A172 (cell line): Measurements from ENCODE around the gene GADD45B. TPM values are rescaled to one million over a fixed set of nuclear protein-coding genes. Genes with fewer than 3 reads are reported as not detected.

ENCODE experiments used
- DNase-seq: peaks from one replicate; pipeline ENCODE4 v3.0.0-alpha.2; 2015; ENCODE audit warnings: low spot score
- total RNA-seq: library from RNA; depleted of rRNA; stranded (reverse); fragments of >200 nt; shearing (Covaris generic); gene quantifications from 2 replicates; pipeline ENCODE4 v1.2.3, GENCODE V29; 2014; rRNA removed

The GADD45B gene, protein sequence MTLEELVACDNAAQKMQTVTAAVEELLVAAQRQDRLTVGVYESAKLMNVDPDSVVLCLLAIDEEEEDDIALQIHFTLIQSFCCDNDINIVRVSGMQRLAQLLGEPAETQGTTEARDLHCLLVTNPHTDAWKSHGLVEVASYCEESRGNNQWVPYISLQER
- total RNA-seq = 92.7 and 97.6 TPM in 2 replicates

DNA sequence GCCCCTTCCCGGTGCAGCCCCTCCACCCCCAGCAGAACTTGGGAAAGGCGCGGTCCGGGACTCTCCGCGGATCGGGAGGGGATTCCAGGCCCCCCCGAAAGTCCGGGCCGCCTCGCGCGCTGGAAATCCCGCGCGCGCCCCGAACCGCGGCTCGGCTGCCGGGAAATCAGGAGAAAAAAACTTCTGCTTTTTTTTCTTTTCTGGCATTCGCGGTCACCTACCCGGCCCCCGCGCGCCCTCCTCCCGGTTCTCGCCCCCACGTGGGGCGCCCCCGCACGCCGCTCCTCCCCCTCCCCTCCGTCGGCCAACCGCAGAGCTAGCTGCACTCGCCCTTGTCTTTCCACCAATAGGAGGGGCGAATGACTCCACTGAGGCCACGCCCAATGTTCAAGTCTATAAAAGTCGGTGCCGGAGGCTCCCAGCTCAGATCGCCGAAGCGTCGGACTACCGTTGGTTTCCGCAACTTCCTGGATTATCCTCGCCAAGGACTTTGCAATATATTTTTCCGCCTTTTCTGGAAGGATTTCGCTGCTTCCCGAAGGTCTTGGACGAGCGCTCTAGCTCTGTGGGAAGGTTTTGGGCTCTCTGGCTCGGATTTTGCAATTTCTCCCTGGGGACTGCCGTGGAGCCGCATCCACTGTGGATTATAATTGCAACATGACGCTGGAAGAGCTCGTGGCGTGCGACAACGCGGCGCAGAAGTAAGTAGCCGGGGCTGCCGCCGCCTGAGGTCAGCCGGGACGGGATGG is at the start of gene GADD45B:
Gene GADD45B (plus strand): TSS at position 426 of the 749 bp plus-strand sequence. CDS start 232 bp downstream, at position 658.
- peak; percentile 98 for DNase-seq

DNA sequence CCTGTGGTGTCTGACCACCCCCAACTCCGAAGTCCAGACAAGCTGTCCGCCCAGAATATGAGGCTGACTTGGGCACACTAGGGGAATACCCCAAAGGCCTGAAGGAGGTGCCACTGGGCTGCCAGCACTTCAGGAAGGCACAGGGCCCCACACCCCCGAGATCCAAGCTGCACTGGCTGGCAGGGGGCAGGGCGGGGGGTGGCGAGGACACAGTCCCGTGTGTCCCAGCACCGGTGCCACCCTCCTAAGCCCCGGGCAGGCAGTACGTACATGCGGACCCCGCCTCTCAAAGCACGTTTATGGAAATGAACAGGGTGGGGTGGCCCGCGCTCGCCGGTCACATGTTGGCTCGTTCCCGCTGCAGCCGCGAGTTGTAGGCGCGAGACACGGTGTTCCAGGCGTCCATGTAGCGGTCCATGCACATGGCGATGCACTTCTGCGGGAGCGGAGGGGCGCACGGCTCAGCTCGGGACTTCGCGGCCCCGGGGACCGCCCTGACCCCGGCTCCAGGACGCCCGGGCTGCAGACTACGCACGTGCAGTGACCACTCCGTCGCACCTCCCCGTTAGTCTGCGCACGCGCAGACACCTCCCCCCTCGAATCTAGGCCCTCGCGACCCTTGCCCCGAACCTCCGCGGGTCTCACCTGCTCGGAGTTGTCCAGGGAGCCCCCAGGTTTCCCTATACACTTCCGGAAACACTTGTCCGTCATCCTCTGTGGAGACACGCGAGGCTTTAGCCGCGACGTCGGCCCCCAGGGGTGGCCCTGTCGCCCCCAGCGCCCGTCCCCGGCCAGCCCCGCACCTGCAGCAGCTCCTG is 49.1 kb upstream of the GADD45B start:
- DNase-seq = peak; percentile 47

DNA sequence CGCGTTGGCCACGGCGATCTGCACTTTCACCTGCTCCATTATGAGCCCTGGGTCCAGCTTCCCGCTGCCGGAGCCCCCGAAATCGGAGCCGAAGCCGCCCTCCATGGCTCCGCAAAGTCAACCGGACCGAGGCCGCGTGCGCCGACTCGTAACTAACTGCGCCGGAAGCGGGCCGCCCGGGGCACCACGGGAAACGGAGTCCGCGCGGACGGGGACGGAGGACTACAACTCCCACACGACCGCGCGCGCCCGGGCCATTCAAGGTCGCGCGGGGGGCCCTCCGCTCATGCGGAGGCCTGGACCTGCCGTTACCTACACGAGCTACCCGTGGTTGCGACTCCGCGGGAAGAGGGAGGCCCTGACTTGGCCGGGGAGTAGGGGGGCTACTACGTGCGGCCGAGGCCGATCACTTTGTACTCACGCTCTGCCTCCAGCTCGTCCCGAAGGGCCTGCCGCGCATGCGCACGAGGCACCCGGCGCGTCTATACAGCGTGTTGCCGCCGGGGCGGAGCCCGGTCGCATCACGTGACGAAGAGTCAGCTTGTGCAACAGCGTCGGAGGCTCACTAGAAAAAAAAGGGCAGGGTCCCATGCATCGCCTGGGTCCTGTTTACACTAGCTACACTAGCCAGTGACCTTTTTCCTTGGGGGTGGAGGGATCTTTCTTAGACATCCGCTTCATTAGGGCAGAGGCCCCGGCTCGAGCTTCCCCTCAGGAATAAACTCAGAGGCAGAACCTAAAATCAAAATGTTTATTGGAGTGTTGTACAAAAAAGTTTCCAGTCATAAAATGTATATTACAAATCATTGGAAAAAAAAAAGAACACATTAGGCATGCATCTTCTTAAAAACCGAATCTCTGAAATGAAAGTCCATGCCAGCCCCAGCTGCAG is 48.3 kb upstream of the GADD45B start, which contains the start of gene TIMM13:
Gene TIMM13 (minus strand): TSS at position 158 of the 892 bp plus-strand sequence. CDS start 53 bp downstream, at position 105.
- peak; percentile 94 for DNase-seq

DNA sequence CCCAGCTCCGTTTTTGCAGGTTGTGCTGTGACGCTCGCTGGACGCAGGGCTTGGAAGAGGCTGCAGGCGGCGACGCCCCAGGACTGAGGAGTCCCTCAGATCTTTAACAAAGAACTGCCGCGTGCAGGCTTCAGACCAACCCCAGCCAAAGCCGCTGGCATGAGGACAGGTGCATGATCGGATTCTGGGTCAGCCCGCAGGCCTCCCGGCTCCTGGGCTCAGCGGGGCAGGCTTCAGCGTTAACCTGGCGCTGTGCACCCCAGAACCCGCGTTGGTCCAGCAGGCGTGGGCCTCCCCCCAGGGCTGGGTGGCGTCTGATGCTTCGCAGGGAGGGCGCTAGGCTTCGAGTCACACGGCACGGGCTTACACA is 47.6 kb upstream of the GADD45B start:
- DNase-seq = no peak

DNA sequence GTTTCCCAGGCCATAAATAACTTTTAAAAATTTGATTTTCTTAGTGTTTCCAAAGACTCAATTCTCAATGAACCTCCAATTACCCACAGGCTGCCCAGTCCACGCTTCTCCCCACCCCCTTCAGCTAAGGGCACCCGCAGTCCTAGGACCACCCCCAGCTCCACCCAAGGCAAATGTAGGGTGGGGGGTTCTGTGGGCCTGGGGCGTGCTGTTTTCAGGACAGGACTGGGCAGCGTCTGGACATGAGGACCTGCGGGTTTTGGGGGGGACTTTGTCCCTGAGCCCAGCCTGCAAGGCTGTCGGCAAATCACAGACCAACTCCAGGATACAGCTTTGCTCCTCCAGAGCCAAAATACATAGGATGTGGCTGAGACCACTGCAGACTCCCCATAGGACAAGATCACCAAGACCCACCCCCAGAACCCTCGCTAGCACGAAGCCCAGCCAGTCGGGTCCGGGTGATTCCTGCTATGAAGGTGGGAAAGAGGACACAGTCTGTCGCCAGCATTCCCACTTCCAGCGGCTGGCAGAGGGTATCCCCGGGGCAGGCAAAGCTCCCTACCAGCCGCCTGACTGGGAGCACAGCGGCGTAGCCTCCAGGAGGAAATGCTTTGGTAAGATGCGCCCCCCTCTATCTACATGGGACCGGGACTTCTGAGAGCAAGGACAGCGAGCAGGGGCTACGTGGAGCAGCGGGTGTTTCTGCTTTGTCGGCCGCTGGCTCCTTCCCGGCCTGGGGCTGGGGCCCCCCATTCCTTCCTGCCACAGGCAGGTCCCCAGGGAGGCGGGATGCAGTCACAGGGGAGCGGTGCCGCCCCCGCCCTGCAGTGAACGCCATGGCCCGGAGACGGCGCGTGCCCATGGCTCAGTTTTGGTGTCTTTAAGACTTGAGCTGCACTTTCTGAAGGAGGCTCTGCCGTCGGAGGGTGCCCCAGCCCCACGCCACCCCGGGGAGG is 46.9 kb upstream of the GADD45B start:
- DNase-seq = no peak

DNA sequence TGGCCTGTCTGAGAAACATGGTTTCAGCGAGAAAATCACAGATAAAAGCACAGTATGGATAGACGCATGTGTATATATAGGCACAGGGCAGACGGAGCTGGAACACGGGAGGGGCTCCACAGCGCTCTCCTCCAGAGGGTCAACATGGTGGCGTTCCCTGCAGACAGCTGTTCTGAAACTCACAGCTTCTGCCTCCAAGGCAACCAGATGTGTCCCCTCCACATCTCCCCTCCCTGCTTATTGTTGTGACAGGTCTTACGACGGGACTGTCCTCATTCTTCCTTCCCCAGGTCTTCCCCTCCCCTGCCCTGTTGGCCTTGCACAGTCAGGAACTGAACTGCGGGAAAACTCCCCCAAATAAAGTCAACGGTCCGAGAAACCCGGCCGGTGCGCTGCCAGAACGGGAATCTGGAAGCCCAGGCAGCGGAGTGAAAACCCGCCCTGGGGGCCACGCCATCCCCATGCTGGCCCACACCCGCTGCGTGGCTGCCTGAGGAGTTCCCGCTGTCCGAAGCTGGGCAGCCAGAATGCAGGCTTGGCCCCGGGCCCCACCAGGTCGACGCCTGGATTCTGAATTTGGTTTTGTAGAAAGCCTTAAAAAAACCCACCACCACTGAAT is 45.9 kb upstream of the GADD45B start:
- no peak for DNase-seq

DNA sequence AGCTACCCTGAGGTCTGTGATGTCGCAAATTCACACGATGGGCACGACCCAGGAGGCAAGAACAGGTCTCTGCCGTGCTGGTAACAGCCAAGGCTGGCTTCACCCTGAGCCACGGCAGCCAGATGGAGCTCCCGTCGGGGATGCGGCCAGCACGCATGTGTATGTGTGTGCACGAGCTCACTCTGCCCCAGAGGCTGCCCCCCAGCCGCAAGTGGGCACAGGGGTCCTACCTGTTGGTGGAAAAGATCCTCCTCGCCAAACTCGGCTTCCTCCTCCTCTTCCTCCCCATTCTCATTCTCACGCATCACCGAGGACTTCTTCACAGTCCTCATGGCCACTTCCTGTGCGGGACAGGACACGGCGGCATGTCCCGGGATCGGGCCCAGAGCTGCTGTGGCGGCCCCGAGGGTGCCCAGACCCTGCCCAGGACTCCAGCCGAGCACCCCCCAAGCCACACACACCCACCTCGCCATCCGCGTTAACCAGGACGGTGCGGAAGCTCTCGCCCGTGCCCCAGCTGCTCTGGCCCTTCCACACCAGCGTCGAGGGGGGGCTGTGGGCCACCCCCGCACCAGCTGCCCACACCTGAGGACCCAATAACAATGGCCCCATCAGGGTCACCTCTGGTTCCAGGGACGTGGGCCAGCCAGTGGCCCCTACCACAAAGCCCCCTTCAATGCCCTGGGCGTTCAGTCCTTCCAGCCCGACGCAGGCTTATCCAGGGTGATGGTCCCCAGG is 44.4 kb upstream of the GADD45B start:
- no peak for DNase-seq

DNA sequence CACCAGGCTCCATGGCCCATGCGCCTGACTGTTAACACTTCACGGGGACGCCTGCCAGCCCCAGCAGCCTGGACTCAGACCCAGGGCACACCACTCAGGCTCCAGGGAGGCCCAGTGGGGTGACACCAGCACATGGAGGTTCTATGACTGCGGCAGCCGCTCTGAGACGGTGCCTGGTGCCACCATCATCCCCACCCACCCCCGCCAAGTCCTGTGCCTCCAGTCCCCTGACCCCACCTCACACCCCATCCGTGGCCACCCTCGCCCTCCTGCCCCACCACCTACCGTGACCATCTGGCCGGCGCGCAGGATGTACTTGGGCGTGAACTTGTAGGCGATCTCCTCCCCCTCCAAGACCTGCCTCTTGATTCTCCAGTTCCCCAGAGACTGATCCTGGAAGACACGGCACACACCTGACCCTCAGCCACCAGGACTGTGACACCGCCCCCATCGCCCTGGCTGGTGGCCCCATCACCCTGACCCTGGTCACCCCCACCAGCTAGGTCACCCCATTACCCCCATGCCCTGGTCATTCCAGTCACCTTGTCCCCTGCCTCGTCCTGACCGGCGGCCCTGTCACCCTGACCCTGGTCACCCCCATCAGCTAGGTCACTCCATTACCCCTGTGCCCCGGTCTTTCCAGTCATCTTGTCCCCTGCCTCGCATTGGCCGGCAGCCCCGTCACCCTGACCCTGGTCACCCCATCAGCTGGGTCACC is 43.6 kb upstream of the GADD45B start:
- DNase-seq = no peak

DNA sequence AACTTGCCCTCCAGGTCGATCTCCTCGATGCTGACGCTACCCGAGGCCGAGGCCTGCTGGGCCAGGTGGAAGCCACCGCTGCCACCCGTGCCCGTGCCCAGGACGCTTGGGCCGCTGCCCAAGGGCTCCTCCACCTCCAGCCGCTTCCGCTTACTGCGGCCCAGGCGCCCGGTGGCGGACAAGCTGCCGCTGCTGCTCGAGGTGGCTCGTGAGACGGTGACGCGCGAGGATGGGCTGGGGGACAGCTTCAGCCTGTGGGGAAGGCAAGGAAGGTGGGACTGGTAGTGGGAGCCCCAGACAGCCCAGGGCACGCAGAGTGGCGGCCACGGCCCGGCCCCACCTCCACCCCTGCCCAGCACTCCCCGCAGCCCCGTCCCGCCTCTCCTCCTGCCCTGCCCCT is 42.1 kb upstream of the GADD45B start:
- no peak for DNase-seq

DNA sequence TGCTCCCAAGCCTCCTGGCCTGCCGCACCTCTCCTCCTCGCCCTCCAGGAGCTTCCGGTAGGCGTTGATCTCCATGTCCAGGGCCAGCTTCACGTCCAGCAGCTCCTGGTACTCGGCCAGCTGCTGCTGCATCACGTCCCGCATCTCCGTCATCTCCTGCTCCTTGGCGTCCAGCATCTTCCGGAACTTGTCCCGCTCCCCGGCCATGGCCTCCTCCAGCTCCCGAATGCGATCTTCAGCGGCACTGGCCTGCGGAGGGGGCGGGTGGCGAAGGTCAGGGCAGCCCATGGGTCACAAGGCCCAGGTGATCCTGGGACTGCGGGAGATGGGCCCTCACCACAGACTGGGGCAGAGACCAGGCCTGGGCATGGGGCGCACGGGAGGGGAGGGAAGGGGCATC is 41.7 kb upstream of the GADD45B start:
- DNase-seq = no peak

DNA sequence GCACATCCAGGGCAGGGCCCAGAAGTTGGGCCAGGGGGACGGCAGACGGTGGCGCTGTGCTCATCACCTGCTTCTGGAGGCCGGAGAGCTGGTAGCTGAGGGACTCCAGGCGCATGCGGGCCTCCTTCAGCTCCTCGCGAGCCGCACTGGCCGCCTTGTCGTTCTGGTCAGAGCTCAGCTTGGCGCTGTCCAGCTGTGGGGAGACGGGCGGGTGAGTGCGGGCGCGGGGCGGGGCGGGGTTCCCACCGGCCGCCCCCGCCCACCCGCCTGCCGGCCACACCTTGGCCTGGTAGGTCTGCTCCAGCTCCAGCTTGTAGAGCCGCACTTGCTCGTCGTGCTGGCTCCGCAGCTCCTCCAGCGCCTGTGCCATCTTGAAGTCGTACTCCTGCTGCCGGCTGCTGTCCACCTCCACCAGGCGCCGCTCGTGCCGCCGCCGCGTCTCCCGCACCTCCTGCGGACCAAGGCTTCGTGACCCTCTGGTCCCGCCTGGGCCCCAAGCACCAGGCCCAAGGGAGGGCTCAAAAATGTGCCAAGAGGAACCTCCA is 41.1 kb upstream of the GADD45B start:
- DNase-seq = no peak

DNA sequence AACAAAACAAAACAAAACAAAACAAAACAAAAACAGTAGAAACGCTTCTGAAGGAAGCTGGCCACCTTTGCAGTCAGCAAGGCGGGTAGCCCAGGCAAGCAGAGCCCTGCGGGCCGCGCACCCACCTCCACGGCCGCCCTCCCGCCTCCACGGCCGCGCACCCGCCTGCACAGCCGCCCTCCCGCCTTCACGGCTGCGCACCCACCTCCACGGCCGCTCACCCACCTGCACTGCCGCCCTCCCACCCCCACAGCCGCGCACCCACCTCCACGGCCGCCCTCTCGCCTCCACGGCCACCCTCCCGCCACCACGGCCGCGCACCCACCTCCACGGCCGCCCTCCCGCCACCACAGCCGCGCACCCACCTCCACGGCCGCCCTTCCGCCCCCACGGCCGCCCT is 39.5 kb upstream of the GADD45B start:
- DNase-seq = no peak

DNA sequence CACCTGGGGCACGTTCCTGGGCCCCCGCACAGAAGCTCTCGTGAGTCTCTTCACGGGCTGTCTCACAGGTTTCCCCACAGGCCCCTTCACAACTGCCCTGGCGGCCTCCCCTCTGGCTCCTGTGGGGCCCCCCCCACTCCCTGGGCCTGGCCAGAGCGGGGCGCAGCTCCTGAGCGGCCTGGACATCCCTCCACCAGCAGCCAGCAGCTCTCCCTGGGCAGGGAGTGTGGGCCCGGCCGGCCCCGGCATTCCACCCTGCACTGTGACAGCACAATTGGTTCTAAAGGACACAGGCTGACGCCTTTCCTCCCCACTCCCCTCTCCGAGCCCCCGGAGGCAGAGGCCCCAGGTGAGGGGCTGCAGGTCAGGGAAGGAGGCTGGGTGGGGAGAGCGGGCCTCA is 39.0 kb upstream of the GADD45B start:
- DNase-seq = no peak

DNA sequence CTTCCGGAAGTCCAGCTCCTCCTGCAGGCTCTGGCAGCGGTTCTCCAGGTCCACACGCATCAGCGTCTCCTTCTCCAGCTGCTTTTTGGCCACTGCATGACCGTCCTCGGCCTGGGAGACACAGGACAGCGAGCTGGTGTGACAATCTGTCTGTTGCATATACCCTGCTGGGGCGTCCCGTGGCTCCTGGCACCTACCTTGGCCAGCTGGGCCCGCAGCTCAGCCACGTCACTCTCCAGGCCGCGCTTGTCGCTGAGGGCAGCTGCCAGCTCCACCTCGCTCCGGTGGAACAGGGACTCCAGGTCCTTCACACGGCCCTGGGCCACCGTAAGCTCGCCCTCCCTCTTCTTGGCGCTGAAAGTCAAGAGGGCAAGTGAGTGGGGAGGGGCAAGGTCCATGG is 37.7 kb upstream of the GADD45B start:
- DNase-seq = no peak

DNA sequence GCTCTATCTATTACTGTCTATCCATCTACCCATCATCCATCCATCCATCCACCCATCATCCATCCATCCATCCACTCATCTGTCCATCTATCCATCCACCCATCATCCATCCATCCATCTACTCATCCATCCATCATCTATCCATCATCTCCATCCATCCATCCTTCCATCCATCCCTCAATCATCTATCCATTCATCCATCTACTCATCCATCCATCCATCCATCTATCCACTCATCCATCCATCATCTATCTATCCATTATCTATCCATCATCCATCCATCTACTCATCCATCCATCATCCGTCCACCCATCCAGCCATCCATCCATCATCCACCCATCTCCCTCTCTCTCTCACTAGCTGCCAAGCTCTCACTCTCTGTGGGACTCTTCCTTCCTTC is 35.4 kb upstream of the GADD45B start:
- no peak for DNase-seq

DNA sequence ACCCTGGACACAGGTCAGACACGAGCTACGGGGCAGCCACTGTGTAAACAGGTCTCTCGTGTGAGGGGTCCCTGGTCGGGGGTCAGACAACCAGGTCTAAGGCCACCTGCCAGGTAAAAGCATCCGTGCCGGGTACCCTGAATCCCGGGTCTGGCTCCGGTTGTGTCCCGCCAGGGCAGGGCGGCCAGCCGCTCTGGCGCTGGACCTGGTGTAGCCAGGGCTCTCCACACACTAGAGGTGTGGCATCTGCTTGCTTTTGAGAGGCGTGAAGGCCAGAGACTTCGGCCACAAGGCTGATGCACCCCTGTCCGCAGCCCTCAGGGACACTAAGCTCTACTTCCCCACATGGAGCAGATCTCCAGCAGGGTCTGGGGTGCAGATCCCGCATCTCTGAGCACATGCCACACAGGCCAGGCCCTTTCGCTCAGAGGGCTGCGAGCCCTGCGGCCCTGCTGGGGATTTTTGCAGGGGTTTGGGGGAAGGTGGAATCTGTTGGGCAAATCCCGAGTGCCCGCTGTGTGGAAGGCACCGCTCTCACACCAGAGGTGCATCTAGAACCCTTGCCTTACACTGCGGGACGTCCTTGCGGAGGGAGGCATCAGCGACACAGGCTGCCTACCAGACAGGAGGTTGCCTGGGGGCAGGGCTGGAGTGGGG is 34.7 kb upstream of the GADD45B start:
- DNase-seq = no peak

DNA sequence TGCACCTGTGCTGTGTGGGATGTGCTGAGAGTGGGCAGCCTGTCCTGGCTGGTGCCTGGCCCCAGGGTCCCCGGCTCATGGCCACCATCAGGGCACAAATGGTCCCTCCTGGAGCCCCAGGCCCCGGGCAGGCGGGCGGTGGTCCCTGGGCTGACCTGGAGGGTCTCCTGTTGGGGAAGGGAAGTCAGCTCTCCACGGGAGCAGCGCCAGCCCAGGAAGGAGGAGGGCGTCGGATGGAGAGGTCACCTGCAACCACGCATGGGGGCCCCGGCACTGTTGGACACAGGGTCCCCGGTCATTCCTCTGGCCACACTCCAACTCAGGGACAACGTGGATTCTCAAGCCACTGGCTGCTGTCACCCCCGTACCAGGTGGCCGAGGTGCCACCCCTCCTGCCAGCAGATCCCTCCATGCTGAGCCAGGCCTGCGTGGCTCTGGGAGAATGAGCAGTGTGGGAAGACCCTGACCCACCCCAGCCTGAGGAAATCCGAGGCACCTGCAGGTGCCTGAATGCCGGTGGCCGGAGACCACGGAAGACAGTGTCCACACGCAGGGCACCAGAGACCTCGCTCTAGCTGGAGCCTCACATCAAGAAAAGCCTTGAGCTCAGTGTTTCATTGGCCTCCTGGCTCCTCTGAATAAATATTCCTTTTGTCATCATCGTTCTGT is 32.7 kb upstream of the GADD45B start:
- no peak for DNase-seq
